ENCODE data around the gene SYNE3.

The SYNE3 gene

DNA sequence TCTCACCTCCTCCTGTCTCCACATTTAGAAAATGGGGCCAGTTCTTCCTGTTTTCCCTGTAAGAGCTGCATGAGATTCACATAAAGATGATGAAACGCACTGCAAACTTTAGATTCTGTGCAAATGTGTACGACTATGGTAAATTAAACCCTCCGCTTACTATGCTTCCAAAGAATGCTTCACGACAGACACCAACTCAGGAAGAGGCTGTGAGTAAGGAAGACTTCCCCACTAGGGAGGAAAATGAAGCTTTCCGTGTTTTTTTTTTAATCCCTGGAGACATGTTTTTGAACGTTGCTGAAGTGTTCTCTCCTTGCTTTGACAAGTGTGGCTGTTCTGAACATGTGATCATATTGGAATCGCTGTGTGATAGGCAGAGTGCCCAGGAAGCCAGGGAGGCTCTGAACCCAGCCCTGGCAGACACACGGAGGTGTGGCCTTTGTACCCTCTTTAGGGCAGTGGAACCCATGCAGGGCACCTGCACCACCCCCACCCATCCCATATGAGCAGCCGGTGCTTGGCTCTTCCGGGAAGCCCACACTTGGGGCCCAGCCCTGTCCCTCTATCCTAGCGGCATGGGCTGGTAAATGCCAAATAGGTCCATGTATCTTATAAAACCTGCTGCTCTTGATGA is 7.5 kb upstream of the SYNE3 start:
- H3K27me3 ChIP-seq (ENCODE audit: insufficient read depth, poor library complexity, severe bottlenecking) = no peaks in the 10 kb centered on the region
- no peak overlapping the region for H3K4me3 ChIP-seq (replicated peaks; ENCODE audit: insufficient read depth, low read length)
- DNase-seq (ENCODE audit: low read depth in 1 of 2, low spot score in 1 of 2) = peak in 1 of 2 experiments; percentile 50
- TF ChIP-seq, protein P1, sequence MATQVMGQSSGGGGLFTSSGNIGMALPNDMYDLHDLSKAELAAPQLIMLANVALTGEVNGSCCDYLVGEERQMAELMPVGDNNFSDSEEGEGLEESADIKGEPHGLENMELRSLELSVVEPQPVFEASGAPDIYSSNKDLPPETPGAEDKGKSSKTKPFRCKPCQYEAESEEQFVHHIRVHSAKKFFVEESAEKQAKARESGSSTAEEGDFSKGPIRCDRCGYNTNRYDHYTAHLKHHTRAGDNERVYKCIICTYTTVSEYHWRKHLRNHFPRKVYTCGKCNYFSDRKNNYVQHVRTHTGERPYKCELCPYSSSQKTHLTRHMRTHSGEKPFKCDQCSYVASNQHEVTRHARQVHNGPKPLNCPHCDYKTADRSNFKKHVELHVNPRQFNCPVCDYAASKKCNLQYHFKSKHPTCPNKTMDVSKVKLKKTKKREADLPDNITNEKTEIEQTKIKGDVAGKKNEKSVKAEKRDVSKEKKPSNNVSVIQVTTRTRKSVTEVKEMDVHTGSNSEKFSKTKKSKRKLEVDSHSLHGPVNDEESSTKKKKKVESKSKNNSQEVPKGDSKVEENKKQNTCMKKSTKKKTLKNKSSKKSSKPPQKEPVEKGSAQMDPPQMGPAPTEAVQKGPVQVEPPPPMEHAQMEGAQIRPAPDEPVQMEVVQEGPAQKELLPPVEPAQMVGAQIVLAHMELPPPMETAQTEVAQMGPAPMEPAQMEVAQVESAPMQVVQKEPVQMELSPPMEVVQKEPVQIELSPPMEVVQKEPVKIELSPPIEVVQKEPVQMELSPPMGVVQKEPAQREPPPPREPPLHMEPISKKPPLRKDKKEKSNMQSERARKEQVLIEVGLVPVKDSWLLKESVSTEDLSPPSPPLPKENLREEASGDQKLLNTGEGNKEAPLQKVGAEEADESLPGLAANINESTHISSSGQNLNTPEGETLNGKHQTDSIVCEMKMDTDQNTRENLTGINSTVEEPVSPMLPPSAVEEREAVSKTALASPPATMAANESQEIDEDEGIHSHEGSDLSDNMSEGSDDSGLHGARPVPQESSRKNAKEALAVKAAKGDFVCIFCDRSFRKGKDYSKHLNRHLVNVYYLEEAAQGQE (IDR thresholded peaks at IDR 0.05; ENCODE audit: insufficient replicate concordance, low read depth) = no peak
- no peak; the same call in 1 of the 2 replicates for TF ChIP-seq POLR2AphosphoS5 (IDR thresholded peaks at IDR 0.05; ENCODE audit: low read depth)
- TF ChIP-seq GABPA (IDR thresholded peaks at IDR 0.05; ENCODE audit: low read depth) = no peak
- TF ChIP-seq, protein P2, sequence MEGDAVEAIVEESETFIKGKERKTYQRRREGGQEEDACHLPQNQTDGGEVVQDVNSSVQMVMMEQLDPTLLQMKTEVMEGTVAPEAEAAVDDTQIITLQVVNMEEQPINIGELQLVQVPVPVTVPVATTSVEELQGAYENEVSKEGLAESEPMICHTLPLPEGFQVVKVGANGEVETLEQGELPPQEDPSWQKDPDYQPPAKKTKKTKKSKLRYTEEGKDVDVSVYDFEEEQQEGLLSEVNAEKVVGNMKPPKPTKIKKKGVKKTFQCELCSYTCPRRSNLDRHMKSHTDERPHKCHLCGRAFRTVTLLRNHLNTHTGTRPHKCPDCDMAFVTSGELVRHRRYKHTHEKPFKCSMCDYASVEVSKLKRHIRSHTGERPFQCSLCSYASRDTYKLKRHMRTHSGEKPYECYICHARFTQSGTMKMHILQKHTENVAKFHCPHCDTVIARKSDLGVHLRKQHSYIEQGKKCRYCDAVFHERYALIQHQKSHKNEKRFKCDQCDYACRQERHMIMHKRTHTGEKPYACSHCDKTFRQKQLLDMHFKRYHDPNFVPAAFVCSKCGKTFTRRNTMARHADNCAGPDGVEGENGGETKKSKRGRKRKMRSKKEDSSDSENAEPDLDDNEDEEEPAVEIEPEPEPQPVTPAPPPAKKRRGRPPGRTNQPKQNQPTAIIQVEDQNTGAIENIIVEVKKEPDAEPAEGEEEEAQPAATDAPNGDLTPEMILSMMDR (IDR thresholded peaks at IDR 0.05; ENCODE audit: insufficient read depth, low read length) = no peak
- TF ChIP-seq SPI1 (IDR thresholded peaks at IDR 0.05; ENCODE audit: borderline replicate concordance, low read depth) = no peak
- peak overlapping the region; percentile 89 for H3K27ac ChIP-seq (replicated peaks)

DNA sequence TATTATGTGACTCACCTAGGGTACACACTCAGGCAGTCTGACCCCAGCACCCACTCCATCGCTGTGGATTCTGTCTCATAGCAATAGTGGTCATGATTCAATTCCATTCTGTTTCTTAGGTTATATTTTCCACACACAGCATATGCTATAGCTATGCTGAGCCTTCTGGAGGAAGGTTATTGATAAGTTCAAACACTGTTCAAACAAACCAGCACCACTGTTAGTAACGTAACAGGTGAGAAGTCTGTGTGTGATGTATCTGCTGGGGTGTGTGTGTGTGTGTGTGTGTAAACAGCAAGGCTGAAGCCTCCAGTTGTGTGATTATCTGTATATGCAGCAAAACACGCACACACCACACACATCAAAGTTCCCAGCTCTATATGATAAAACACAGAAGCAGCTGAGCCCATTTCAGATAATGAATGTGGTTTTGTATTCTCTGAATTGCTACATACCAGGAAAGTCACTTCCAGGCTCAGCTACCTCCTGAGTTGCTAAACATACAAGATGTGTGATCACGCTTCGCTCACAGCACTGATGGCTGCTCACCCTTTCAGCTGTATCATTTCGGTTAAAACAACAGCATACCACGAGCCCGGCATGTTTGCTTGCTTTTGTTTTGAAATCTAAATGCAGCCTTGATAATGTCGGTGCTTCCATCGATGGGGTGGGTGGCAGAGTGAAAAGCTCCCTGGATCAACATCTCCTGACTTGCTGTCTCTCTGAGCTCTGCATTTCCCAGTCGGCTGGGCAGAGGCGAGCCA is 6.8 kb upstream of the SYNE3 start:
- H3K4me3 ChIP-seq (replicated peaks; ENCODE audit: insufficient read depth, low read length) = no peak overlapping the region
- H3K27ac ChIP-seq (replicated peaks) = peak overlapping the region; percentile 89
- peak; percentile 66 for TF ChIP-seq POLR2AphosphoS5 (IDR thresholded peaks at IDR 0.05; ENCODE audit: low read depth)
- TF ChIP-seq, protein P1 (IDR thresholded peaks at IDR 0.05; ENCODE audit: insufficient replicate concordance, low read depth) = no peak
- H3K27me3 ChIP-seq (ENCODE audit: insufficient read depth, poor library complexity, severe bottlenecking) = no peaks in the 10 kb centered on the region
- peak in 1 of 2 experiments; percentile 64 for DNase-seq (ENCODE audit: low read depth in 1 of 2, low spot score in 1 of 2)

DNA sequence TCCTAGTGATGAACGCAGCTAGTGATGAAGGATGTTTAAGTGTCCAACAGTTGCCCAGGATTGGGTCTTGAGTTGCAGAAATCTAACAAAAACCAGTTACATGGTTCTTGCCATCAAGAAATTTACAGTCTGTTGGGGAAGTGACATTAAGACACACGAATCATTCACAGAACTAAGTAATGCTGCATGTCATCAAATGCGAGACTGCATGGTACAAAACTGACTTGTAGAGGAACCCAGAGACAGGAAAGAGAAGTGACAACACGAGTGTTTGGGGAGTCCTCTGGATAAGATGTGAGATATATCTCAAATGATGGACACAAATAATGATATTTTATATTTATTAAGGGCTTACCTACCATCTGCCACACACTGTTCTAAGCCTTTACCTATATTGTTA is 6.1 kb upstream of the SYNE3 start:
- TF ChIP-seq, protein P1 (IDR thresholded peaks at IDR 0.05; ENCODE audit: insufficient replicate concordance, low read depth) = no peak
- TF ChIP-seq, protein P2 (IDR thresholded peaks at IDR 0.05; ENCODE audit: insufficient read depth, low read length) = no peak
- TF ChIP-seq POLR2AphosphoS5 (IDR thresholded peaks at IDR 0.05; ENCODE audit: low read depth) = no peak
- TF ChIP-seq SPI1 (IDR thresholded peaks at IDR 0.05; ENCODE audit: borderline replicate concordance, low read depth) = peak; percentile 50; the same call in 1 of the 2 replicates
- TF ChIP-seq GABPA (IDR thresholded peaks at IDR 0.05; ENCODE audit: low read depth) = no peak
- DNase-seq (ENCODE audit: low read depth in 1 of 2, low spot score in 1 of 2) = peak in 1 of 2 experiments; percentile 72
- no peak overlapping the region for H3K4me3 ChIP-seq (replicated peaks; ENCODE audit: insufficient read depth, low read length)

More for the DNA sequence above, 6.1 kb upstream of the SYNE3 start:
- Histone ChIP-seq H3K27ac (replicated peaks) (peak overlapping the region; percentile 89), H3K27me3 (ENCODE audit: insufficient read depth, poor library complexity, severe bottlenecking) (no peaks in the 10 kb centered on the region)

Measured in HL-60 (cell line).